Skeletal muscle tissue (tissue), 2 donors: Measurements from ENCODE around the gene TERC. TPM values are rescaled to one million over a fixed set of nuclear protein-coding genes. Genes with fewer than 3 reads are reported as not detected.

Source experiments
- small RNA-seq: library from RNA; depleted of rRNA; stranded (forward); fragments of <200 nt; gene quantifications from one replicate; pipeline ENCODE3, GENCODE V24; 2014
- total RNA-seq: library from RNA; depleted of rRNA; stranded (reverse); fragments of >200 nt; gene quantifications from one replicate; pipeline ENCODE4 v1.2.3, GENCODE V29; 2014

The TERC gene
- total RNA-seq, 1 donor from 2014 or later: 104 TPM

Small RNA genes lying within 50 kb of the gene (small RNA-seq; reads per million reads assigned to genes)
- not detected for gene RNU6-637P

Other genes starting within 250 kb of the TERC start
- 16.2 TPM for gene MECOM, start 101.3 kb downstream of the TERC start, total RNA-seq
- 1.6 TPM for gene ACTRT3, start 4.5 kb upstream of the TERC start, total RNA-seq
- 20.4 TPM for gene MYNN, start 8.3 kb upstream of the TERC start, total RNA-seq
- not detected for gene LRRIQ4, start 47.8 kb upstream of the TERC start, total RNA-seq
- gene LRRC34, start 47.8 kb upstream of the TERC start, total RNA-seq: 3.1 TPM
- not detected for gene LRRC31, start 104.9 kb upstream of the TERC start, total RNA-seq
- not detected for gene SAMD7, start 146.5 kb upstream of the TERC start, total RNA-seq
- gene SEC62, start 201.7 kb upstream of the TERC start, total RNA-seq: 25.1 TPM